Measurements from ENCODE around the gene B3GNT3. TPM values are rescaled to one million over a fixed set of nuclear protein-coding genes. Genes with fewer than 3 reads are reported as not detected.
A peak's percentile ranks its signal among the peaks of the same experiment; 100 is the strongest.

Gene B3GNT3
- total and polyA plus RNA-seq, 2 of the 13 experiments (the other 11 are each of a cell fraction or from before 2014, with no cell fraction given) = 0.86 to 4.0 TPM

GRCh38 chr19:17847538-17848366 lies 52.8 kb downstream of the B3GNT3 start, which contains the start of gene JAK3 (continued):
- TF ChIP-seq, protein P1, sequence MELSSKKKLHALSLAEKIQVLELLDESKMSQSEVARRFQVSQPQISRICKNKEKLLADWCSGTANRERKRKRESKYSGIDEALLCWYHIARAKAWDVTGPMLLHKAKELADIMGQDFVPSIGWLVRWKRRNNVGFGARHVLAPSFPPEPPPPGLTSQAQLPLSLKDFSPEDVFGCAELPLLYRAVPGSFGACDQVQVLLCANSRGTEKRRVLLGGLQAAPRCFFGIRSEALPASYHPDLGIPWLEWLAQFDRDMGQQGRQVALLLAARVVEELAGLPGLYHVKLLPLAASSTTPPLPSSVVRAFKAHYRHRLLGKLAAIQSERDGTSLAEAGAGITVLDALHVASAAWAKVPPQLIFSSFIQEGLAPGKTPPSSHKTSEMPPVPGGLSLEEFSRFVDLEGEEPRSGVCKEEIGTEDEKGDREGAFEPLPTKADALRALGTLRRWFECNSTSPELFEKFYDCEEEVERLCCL (CRISPR knock-in tag; IDR thresholded peaks at IDR 0.05; ENCODE audit: borderline replicate concordance) = no peak
- TF ChIP-seq ZNF138 (CRISPR knock-in tag; IDR thresholded peaks at IDR 0.05; ENCODE audit: low read depth) (no peak), ZFP36L2 (CRISPR knock-in tag; IDR thresholded peaks at IDR 0.05) (no peak), SOX13 (IDR thresholded peaks at IDR 0.05) (no peak), SOX13 (CRISPR knock-in tag; conservative IDR thresholded peaks at IDR 0.05 in 1 of 2, IDR thresholded peaks at IDR 0.05 in 1 of 2) (0 out of 4 replicates have a peak, but pooled peaks of 1 of the 2 experiments have one; percentile 12), ZNF563 (CRISPR knock-in tag; IDR thresholded peaks at IDR 0.05) (no peak), ATAD3A (CRISPR knock-in tag; IDR thresholded peaks at IDR 0.05) (no peak), ZBTB7A (CRISPR knock-in tag; IDR thresholded peaks at IDR 0.05) (no peak), ZBTB20 (CRISPR knock-in tag; IDR thresholded peaks at IDR 0.05; ENCODE audit: borderline replicate concordance, low read depth) (no peak), ATRX (CRISPR knock-in tag; IDR thresholded peaks at IDR 0.05; ENCODE audit: borderline replicate concordance) (no peak), KDM1A (CRISPR knock-in tag; IDR thresholded peaks at IDR 0.05) (no peak), KDM3A (CRISPR knock-in tag; IDR thresholded peaks at IDR 0.05; ENCODE audit: low read depth) (no peak), CHD4 (IDR thresholded peaks at IDR 0.05; ENCODE audit: borderline replicate concordance, low read length) (no peak), SP140L (CRISPR knock-in tag; IDR thresholded peaks at IDR 0.05; ENCODE audit: borderline replicate concordance) (no peak), ZNF292 (CRISPR knock-in tag; IDR thresholded peaks at IDR 0.05; ENCODE audit: borderline replicate concordance, low read depth) (no peak), ARID2 (CRISPR knock-in tag; IDR thresholded peaks at IDR 0.05; ENCODE audit: borderline replicate concordance) (no peak), MATR3 (CRISPR knock-in tag; IDR thresholded peaks at IDR 0.05) (no peak), HINFP (CRISPR knock-in tag; IDR thresholded peaks at IDR 0.05; ENCODE audit: low read depth) (no peak), MED13 (CRISPR knock-in tag; IDR thresholded peaks at IDR 0.05) (0 out of 2 replicates have a peak, but pooled peaks have one; percentile 36), NR2F6 (IDR thresholded peaks at IDR 0.05) (no peak), NR2F6 (CRISPR knock-in tag; IDR thresholded peaks at IDR 0.05) (0 out of 2 replicates have a peak, but pooled peaks have one; percentile 13)
- TF ChIP-seq, protein P2, sequence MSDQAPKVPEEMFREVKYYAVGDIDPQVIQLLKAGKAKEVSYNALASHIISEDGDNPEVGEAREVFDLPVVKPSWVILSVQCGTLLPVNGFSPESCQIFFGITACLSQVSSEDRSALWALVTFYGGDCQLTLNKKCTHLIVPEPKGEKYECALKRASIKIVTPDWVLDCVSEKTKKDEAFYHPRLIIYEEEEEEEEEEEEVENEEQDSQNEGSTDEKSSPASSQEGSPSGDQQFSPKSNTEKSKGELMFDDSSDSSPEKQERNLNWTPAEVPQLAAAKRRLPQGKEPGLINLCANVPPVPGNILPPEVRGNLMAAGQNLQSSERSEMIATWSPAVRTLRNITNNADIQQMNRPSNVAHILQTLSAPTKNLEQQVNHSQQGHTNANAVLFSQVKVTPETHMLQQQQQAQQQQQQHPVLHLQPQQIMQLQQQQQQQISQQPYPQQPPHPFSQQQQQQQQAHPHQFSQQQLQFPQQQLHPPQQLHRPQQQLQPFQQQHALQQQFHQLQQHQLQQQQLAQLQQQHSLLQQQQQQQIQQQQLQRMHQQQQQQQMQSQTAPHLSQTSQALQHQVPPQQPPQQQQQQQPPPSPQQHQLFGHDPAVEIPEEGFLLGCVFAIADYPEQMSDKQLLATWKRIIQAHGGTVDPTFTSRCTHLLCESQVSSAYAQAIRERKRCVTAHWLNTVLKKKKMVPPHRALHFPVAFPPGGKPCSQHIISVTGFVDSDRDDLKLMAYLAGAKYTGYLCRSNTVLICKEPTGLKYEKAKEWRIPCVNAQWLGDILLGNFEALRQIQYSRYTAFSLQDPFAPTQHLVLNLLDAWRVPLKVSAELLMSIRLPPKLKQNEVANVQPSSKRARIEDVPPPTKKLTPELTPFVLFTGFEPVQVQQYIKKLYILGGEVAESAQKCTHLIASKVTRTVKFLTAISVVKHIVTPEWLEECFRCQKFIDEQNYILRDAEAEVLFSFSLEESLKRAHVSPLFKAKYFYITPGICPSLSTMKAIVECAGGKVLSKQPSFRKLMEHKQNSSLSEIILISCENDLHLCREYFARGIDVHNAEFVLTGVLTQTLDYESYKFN (CRISPR knock-in tag; conservative IDR thresholded peaks at IDR 0.05) = peak; percentile 85
- TF ChIP-seq, protein P3, sequence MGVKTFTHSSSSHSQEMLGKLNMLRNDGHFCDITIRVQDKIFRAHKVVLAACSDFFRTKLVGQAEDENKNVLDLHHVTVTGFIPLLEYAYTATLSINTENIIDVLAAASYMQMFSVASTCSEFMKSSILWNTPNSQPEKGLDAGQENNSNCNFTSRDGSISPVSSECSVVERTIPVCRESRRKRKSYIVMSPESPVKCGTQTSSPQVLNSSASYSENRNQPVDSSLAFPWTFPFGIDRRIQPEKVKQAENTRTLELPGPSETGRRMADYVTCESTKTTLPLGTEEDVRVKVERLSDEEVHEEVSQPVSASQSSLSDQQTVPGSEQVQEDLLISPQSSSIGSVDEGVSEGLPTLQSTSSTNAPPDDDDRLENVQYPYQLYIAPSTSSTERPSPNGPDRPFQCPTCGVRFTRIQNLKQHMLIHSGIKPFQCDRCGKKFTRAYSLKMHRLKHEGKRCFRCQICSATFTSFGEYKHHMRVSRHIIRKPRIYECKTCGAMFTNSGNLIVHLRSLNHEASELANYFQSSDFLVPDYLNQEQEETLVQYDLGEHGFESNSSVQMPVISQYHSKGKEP (CRISPR knock-in tag; IDR thresholded peaks at IDR 0.05) = no peak

Measured in HepG2 (cell line).